ENCODE results near the gene IFT122.

- TF ChIP-seq ZNF274 (IDR thresholded peaks at IDR 0.05; ENCODE audit: low read depth, low read length) (no peak), YY1 (IDR thresholded peaks at IDR 0.05; ENCODE audit: insufficient read depth, insufficient read length) (no peak)
Observed at GRCh38 chr3:129435367-129435766, 4.7 kb upstream of the IFT122 start.

All from NT2/D1 (cell line).